ENCODE measurements around the gene SLC43A1.

The SLC43A1 gene

GRCh38 chr11:57512646-57513451 lies 2.7 kb downstream of the SLC43A1 start:
- no peaks in the 10 kb centered on the region for H3K36me3 ChIP-seq (ENCODE audit: control insufficient read depth, insufficient read depth, low read length)
- no peaks in the 10 kb centered on the region for H3K9me3 ChIP-seq (ENCODE audit: control insufficient read depth, low read length)
- no peak overlapping the region for H3K4me3 ChIP-seq (ENCODE audit: insufficient read depth, low read depth, low read length, poor library complexity, severe bottlenecking)
- peaks cover 7% of the 10 kb centered on the region for H3K4me1 ChIP-seq (ENCODE audit: control insufficient read depth, insufficient read depth, low read length, poor library complexity, severe bottlenecking)
- H3K27ac ChIP-seq (ENCODE audit: insufficient read depth, low read length, poor library complexity, severe bottlenecking): no peak overlapping the region
- no peaks in the 10 kb centered on the region for H3K27me3 ChIP-seq (replicated peaks; ENCODE audit: control insufficient read depth, insufficient read depth, low read length, poor library complexity, severe bottlenecking)
- DNase-seq: no peak

GRCh38 chr11:57511741-57512430 lies 3.6 kb downstream of the SLC43A1 start:
- H3K9me3 ChIP-seq (ENCODE audit: control insufficient read depth, low read length): no peaks in the 10 kb centered on the region
- H3K27ac ChIP-seq (ENCODE audit: insufficient read depth, low read length, poor library complexity, severe bottlenecking): no peak overlapping the region
- DNase-seq: no peak
- H3K4me3 ChIP-seq (ENCODE audit: insufficient read depth, low read depth, low read length, poor library complexity, severe bottlenecking): no peak overlapping the region
- no peaks in the 10 kb centered on the region for H3K36me3 ChIP-seq (ENCODE audit: control insufficient read depth, insufficient read depth, low read length)
- H3K4me1 ChIP-seq (ENCODE audit: control insufficient read depth, insufficient read depth, low read length, poor library complexity, severe bottlenecking): peaks cover 7% of the 10 kb centered on the region
- H3K27me3 ChIP-seq (replicated peaks; ENCODE audit: control insufficient read depth, insufficient read depth, low read length, poor library complexity, severe bottlenecking): no peaks in the 10 kb centered on the region

- no peaks in the 10 kb centered on the region for H3K4me1 ChIP-seq (ENCODE audit: control insufficient read depth, insufficient read depth, low read length, poor library complexity, severe bottlenecking)
- no peaks in the 10 kb centered on the region for H3K9me3 ChIP-seq (ENCODE audit: control insufficient read depth, low read length)
- no peaks in the 10 kb centered on the region for H3K36me3 ChIP-seq (ENCODE audit: control insufficient read depth, insufficient read depth, low read length)
- H3K27ac ChIP-seq (ENCODE audit: insufficient read depth, low read length, poor library complexity, severe bottlenecking): no peak overlapping the region
- no peak for DNase-seq
- no peak overlapping the region for H3K4me3 ChIP-seq (ENCODE audit: insufficient read depth, low read depth, low read length, poor library complexity, severe bottlenecking)
- H3K27me3 ChIP-seq (replicated peaks; ENCODE audit: control insufficient read depth, insufficient read depth, low read length, poor library complexity, severe bottlenecking): no peaks in the 10 kb centered on the region
These were observed 6.9 kb downstream of the SLC43A1 start for GRCh38 chr11:57508341-57509170.

GRCh38 chr11:57506522-57506921 lies 9.0 kb downstream of the SLC43A1 start:
- DNase-seq: no peak
- Histone ChIP-seq H3K4me1 (ENCODE audit: control insufficient read depth, insufficient read depth, low read length, poor library complexity, severe bottlenecking) (no peaks in the 10 kb centered on the region), H3K36me3 (ENCODE audit: control insufficient read depth, insufficient read depth, low read length) (no peaks in the 10 kb centered on the region), H3K27me3 (replicated peaks; ENCODE audit: control insufficient read depth, insufficient read depth, low read length, poor library complexity, severe bottlenecking) (no peaks in the 10 kb centered on the region), H3K9me3 (ENCODE audit: control insufficient read depth, low read length) (no peaks in the 10 kb centered on the region), H3K4me3 (ENCODE audit: insufficient read depth, low read depth, low read length, poor library complexity, severe bottlenecking) (no peak overlapping the region), H3K27ac (ENCODE audit: insufficient read depth, low read length, poor library complexity, severe bottlenecking) (no peak overlapping the region)

GRCh38 chr11:57504511-57504910 lies 11.0 kb downstream of the SLC43A1 start:
- Histone ChIP-seq H3K9me3 (ENCODE audit: control insufficient read depth, low read length) (no peaks in the 10 kb centered on the region), H3K27ac (ENCODE audit: insufficient read depth, low read length, poor library complexity, severe bottlenecking) (no peak overlapping the region), H3K36me3 (ENCODE audit: control insufficient read depth, insufficient read depth, low read length) (no peaks in the 10 kb centered on the region), H3K27me3 (replicated peaks; ENCODE audit: control insufficient read depth, insufficient read depth, low read length, poor library complexity, severe bottlenecking) (no peaks in the 10 kb centered on the region), H3K4me3 (ENCODE audit: insufficient read depth, low read depth, low read length, poor library complexity, severe bottlenecking) (no peak overlapping the region), H3K4me1 (ENCODE audit: control insufficient read depth, insufficient read depth, low read length, poor library complexity, severe bottlenecking) (no peaks in the 10 kb centered on the region)
- no peak for DNase-seq

DNA sequence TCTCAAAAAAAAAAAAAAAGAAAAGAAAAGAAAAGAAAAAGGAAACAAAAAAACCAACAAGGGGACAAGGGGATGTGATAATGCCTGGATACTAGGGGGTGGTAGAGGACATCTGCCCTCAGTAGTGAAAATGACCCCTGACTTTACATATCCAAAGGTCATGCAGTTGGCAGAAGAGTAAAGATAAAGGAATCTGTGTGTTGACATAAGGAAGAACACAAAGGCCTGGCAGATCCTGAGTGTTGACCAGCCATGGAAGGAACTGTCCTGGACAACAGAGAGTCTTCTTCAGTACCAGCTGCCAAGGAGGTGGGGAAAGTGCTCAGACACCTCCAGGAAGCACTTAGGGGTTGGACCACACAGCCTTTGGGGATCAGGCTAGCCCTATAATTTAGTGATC lies 12.6 kb downstream of the SLC43A1 start:
- H3K9me3 ChIP-seq (ENCODE audit: control insufficient read depth, low read length): no peaks in the 10 kb centered on the region
- no peaks in the 10 kb centered on the region for H3K36me3 ChIP-seq (ENCODE audit: control insufficient read depth, insufficient read depth, low read length)
- H3K4me1 ChIP-seq (ENCODE audit: control insufficient read depth, insufficient read depth, low read length, poor library complexity, severe bottlenecking): no peaks in the 10 kb centered on the region
- H3K27me3 ChIP-seq (replicated peaks; ENCODE audit: control insufficient read depth, insufficient read depth, low read length, poor library complexity, severe bottlenecking): no peaks in the 10 kb centered on the region
- H3K4me3 ChIP-seq (ENCODE audit: insufficient read depth, low read depth, low read length, poor library complexity, severe bottlenecking): no peak overlapping the region
- DNase-seq: no peak
- no peak overlapping the region for H3K27ac ChIP-seq (ENCODE audit: insufficient read depth, low read length, poor library complexity, severe bottlenecking)

DNA sequence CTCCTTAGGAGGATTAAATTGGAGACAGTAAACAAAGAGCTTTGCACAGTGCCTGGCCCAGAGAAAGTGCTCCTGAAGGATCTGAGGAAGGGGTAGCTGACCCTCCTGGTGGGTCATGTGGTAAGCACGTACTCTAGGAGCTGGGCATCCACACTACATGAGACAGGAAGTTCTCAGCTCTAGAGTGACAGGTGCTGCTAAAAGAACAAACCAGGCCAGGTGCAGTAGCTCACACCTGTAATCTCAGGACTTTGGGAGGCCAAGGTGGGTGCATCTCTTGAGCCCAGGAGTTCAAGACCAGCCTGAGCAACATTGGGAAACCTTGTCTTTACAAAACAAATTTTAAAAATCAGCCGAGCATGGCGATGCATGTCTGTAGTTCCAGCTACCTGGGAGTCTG lies 13.1 kb downstream of the SLC43A1 start:
- DNase-seq: no peak
- Histone ChIP-seq H3K4me3 (ENCODE audit: insufficient read depth, low read depth, low read length, poor library complexity, severe bottlenecking) (no peak overlapping the region), H3K4me1 (ENCODE audit: control insufficient read depth, insufficient read depth, low read length, poor library complexity, severe bottlenecking) (no peaks in the 10 kb centered on the region), H3K27ac (ENCODE audit: insufficient read depth, low read length, poor library complexity, severe bottlenecking) (no peak overlapping the region), H3K9me3 (ENCODE audit: control insufficient read depth, low read length) (no peaks in the 10 kb centered on the region), H3K27me3 (replicated peaks; ENCODE audit: control insufficient read depth, insufficient read depth, low read length, poor library complexity, severe bottlenecking) (no peaks in the 10 kb centered on the region), H3K36me3 (ENCODE audit: control insufficient read depth, insufficient read depth, low read length) (no peaks in the 10 kb centered on the region)

GRCh38 chr11:57501953-57502352 lies 13.5 kb downstream of the SLC43A1 start:
- Histone ChIP-seq H3K27ac (ENCODE audit: insufficient read depth, low read length, poor library complexity, severe bottlenecking) (no peak overlapping the region), H3K4me3 (ENCODE audit: insufficient read depth, low read depth, low read length, poor library complexity, severe bottlenecking) (no peak overlapping the region), H3K27me3 (replicated peaks; ENCODE audit: control insufficient read depth, insufficient read depth, low read length, poor library complexity, severe bottlenecking) (no peaks in the 10 kb centered on the region), H3K36me3 (ENCODE audit: control insufficient read depth, insufficient read depth, low read length) (no peaks in the 10 kb centered on the region), H3K4me1 (ENCODE audit: control insufficient read depth, insufficient read depth, low read length, poor library complexity, severe bottlenecking) (no peaks in the 10 kb centered on the region), H3K9me3 (ENCODE audit: control insufficient read depth, low read length) (no peaks in the 10 kb centered on the region)
- no peak for DNase-seq

DNA sequence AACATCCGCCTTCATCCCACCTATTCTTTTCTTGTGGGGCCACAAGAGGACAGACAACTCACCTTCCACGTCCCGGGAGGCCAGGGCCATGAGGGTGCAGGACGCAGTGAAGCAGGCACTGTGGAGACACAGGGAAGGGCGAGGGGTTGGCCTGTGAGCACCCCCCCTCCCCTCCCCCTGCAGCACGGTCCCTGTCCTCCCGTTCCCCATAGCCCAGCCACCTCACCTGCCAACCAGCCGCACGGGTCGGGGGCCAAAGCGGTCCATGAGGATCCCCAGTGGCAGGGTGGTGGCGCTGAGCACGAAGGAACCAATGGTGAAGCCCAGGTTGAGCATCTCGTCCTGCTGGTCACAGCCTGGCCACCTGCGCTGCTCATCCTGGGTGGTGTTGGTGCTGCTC lies 14.6 kb downstream of the SLC43A1 start:
- Histone ChIP-seq H3K9me3 (ENCODE audit: control insufficient read depth, low read length) (no peaks in the 10 kb centered on the region), H3K27ac (ENCODE audit: insufficient read depth, low read length, poor library complexity, severe bottlenecking) (no peak overlapping the region), H3K4me3 (ENCODE audit: insufficient read depth, low read depth, low read length, poor library complexity, severe bottlenecking) (no peak overlapping the region), H3K27me3 (replicated peaks; ENCODE audit: control insufficient read depth, insufficient read depth, low read length, poor library complexity, severe bottlenecking) (no peaks in the 10 kb centered on the region), H3K4me1 (ENCODE audit: control insufficient read depth, insufficient read depth, low read length, poor library complexity, severe bottlenecking) (no peaks in the 10 kb centered on the region), H3K36me3 (ENCODE audit: control insufficient read depth, insufficient read depth, low read length) (no peaks in the 10 kb centered on the region)
- no peak for DNase-seq

DNA sequence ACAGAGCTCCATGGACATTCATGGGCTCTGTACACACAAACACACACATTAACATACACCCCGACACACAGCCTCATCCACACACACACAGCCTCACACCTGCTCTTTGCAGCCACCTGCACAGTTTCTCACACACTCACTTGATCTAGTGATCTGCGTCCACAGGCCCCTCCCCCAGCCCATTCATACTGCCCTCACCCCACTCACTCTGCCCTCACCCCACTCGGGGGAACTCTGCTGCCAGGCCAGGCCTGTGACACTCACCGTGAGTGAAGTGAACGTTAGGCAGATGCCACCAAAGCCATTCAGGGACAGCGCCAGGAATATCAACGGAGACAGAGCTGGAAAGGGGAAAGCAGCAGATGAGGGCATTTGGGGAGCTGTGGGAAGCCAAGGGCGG lies 15.0 kb downstream of the SLC43A1 start:
- H3K36me3 ChIP-seq (ENCODE audit: control insufficient read depth, insufficient read depth, low read length): no peaks in the 10 kb centered on the region
- no peak for DNase-seq
- H3K27ac ChIP-seq (ENCODE audit: insufficient read depth, low read length, poor library complexity, severe bottlenecking): no peak overlapping the region
- no peaks in the 10 kb centered on the region for H3K4me1 ChIP-seq (ENCODE audit: control insufficient read depth, insufficient read depth, low read length, poor library complexity, severe bottlenecking)
- H3K4me3 ChIP-seq (ENCODE audit: insufficient read depth, low read depth, low read length, poor library complexity, severe bottlenecking): no peak overlapping the region
- H3K9me3 ChIP-seq (ENCODE audit: control insufficient read depth, low read length): no peaks in the 10 kb centered on the region
- no peaks in the 10 kb centered on the region for H3K27me3 ChIP-seq (replicated peaks; ENCODE audit: control insufficient read depth, insufficient read depth, low read length, poor library complexity, severe bottlenecking)
